ENCODE results near the gene LENG9.
"Not testable (repeated sequence)": the region's sequence is repeated elsewhere in the genome, so short reads cannot be mapped to it uniquely, and the experiment has no call there.

The LENG9 gene

GRCh38 chr19:54463531-54464043 lies at the start of gene LENG9:
LENG9 (minus strand) TSS chr19:54463778; CDS start chr19:54463526, 252 bp downstream.
- peak; percentile 94 for DNase-seq (ENCODE audit: low spot score)

GRCh38 chr19:54509200-54509940 lies 45.8 kb upstream of the LENG9 start:
- not testable (repeated sequence) for DNase-seq (ENCODE audit: low spot score)

GRCh38 chr19:54508487-54508886 lies 44.9 kb upstream of the LENG9 start:
- not testable (repeated sequence) for DNase-seq (ENCODE audit: low spot score)

- DNase-seq (ENCODE audit: low spot score) = no peak
These were observed 44.2 kb upstream of the LENG9 start for GRCh38 chr19:54507824-54508223.

- not testable (repeated sequence) for DNase-seq (ENCODE audit: low spot score)
These were observed 43.6 kb upstream of the LENG9 start for GRCh38 chr19:54507038-54507717.

- DNase-seq (ENCODE audit: low spot score) = no peak
These were observed 42.5 kb upstream of the LENG9 start for GRCh38 chr19:54506079-54506478.

GRCh38 chr19:54505542-54505941 lies 42.0 kb upstream of the LENG9 start:
- not testable (repeated sequence) for DNase-seq (ENCODE audit: low spot score)

GRCh38 chr19:54502518-54503048 lies 39.0 kb upstream of the LENG9 start, which contains the start of gene LAIR2:
LAIR2 (plus strand) TSS chr19:54502831; CDS start chr19:54502919, 88 bp downstream.
- DNase-seq (ENCODE audit: low spot score) = no peak

GRCh38 chr19:54498451-54498772 lies 34.8 kb upstream of the LENG9 start:
- not testable (repeated sequence) for DNase-seq (ENCODE audit: low spot score)

GRCh38 chr19:54497747-54498450 lies 34.3 kb upstream of the LENG9 start:
- DNase-seq (ENCODE audit: low spot score) = not testable (repeated sequence)

- DNase-seq (ENCODE audit: low spot score) = not testable (repeated sequence)
These were observed 31.7 kb upstream of the LENG9 start for GRCh38 chr19:54495284-54495683.

GRCh38 chr19:54493967-54494585 lies 30.5 kb upstream of the LENG9 start:
- DNase-seq (ENCODE audit: low spot score) = no peak

- DNase-seq (ENCODE audit: low spot score) = not testable (repeated sequence)
These were observed 29.5 kb upstream of the LENG9 start for GRCh38 chr19:54493056-54493455.

- DNase-seq (ENCODE audit: low spot score) = no peak
These were observed 29.0 kb upstream of the LENG9 start for GRCh38 chr19:54492568-54492967.

- no peak for DNase-seq (ENCODE audit: low spot score)
These were observed 26.2 kb upstream of the LENG9 start for GRCh38 chr19:54489766-54490165.

- DNase-seq (ENCODE audit: low spot score) = no peak
These were observed 25.8 kb upstream of the LENG9 start for GRCh38 chr19:54489341-54489740.

- DNase-seq (ENCODE audit: low spot score) = no peak
These were observed 22.3 kb upstream of the LENG9 start for GRCh38 chr19:54485851-54486250.

- no peak for DNase-seq (ENCODE audit: low spot score)
These were observed 20.9 kb upstream of the LENG9 start for GRCh38 chr19:54484451-54484850.

- DNase-seq (ENCODE audit: low spot score) = no peak
These were observed 19.3 kb upstream of the LENG9 start for GRCh38 chr19:54482889-54483288.

- peak; percentile 41 for DNase-seq (ENCODE audit: low spot score)
These were observed 17.9 kb upstream of the LENG9 start for GRCh38 chr19:54481326-54481930.

- no peak for DNase-seq (ENCODE audit: low spot score)
These were observed 16.5 kb upstream of the LENG9 start for GRCh38 chr19:54480051-54480450.

Measured in hematopoietic multipotent progenitor cell treated with erythropoietin and hydrocortisone succinate and interleukin-3 and kit ligand, for 17 days (in vitro differentiated cells).